Measurements from ENCODE around the gene NR1I2. TPM values are rescaled to one million over a fixed set of nuclear protein-coding genes. Genes with fewer than 3 reads are reported as not detected.

NR1I2 gene
- polyA plus RNA-seq, 1 donor from 2014 or later = 0.53 TPM

DNA sequence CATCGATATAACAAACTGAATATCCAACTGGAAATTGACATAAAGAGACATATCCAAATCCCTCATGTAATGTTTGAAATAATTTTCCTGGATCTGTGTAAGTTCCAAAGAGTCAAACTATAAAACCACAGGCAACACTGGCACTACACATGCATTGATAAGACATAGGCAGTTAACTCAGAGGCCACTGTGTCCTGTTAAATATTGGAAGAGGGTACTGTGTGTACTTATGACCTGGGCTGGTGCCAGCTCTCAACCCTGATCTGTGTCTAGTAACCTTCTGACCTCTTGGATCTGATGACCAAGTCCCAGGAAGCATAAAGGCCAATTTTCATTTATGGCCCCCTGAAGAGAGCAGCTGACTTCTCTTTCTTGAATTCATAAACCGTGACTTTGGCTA, 4.5 kb downstream of the NR1I2 start:
- Histone ChIP-seq H3F3A (ENCODE audit: insufficient read depth, low read length, poor library complexity, severe bottlenecking) (no peaks in the 10 kb centered on the region), H3K4me3 (ENCODE audit: low read length) (no peak overlapping the region), H4K20me1 (ENCODE audit: insufficient read depth) (no peaks in the 10 kb centered on the region), H3K36me3 (ENCODE audit: insufficient read depth, low read length) (no peaks in the 10 kb centered on the region), H2AFZ (ENCODE audit: low read depth, low read length) (no peak overlapping the region), H3K27me3 (ENCODE audit: insufficient read depth, low read depth, low read length) (no peaks in the 10 kb centered on the region), H3K79me2 (replicated peaks; ENCODE audit: insufficient read depth, low read length) (no peaks in the 10 kb centered on the region), H3K9ac (ENCODE audit: low read length) (no peak overlapping the region), H3K9me3 (ENCODE audit: low read length) (no peaks in the 10 kb centered on the region), H3K9me2 (ENCODE audit: insufficient read depth, low read length) (no peaks in the 10 kb centered on the region), H3K4me2 (ENCODE audit: low read length) (no peak overlapping the region), H3K27ac (ENCODE audit: low read length) (no peak overlapping the region)
- TF ChIP-seq TAF1 (IDR thresholded peaks at IDR 0.05; ENCODE audit: low read depth) (no peak), SMC3 (conservative IDR thresholded peaks at IDR 0.05; ENCODE audit: poor library complexity) (no peak)
- TF ChIP-seq, protein P1, sequence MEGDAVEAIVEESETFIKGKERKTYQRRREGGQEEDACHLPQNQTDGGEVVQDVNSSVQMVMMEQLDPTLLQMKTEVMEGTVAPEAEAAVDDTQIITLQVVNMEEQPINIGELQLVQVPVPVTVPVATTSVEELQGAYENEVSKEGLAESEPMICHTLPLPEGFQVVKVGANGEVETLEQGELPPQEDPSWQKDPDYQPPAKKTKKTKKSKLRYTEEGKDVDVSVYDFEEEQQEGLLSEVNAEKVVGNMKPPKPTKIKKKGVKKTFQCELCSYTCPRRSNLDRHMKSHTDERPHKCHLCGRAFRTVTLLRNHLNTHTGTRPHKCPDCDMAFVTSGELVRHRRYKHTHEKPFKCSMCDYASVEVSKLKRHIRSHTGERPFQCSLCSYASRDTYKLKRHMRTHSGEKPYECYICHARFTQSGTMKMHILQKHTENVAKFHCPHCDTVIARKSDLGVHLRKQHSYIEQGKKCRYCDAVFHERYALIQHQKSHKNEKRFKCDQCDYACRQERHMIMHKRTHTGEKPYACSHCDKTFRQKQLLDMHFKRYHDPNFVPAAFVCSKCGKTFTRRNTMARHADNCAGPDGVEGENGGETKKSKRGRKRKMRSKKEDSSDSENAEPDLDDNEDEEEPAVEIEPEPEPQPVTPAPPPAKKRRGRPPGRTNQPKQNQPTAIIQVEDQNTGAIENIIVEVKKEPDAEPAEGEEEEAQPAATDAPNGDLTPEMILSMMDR (IDR thresholded peaks at IDR 0.05; ENCODE audit: poor library complexity, severe bottlenecking) = no peak

DNA sequence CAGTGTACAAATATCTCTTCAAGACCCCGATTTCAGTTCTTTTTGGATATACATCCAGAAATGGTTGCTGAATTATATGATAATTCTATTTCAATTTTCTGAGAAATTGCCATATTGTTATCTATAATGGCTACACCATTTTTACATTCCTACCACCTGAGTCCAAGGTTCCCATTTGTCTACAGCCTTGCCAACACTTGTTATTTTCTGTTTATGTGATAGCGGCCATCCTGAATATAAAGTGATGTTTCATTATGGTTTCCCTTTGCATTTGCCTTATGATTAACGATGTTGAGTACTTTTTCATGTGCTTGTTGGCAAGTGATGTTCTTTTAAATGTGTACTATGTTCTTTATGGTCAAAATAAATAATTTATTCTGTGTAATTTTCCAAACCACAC, 8.5 kb downstream of the NR1I2 start:
- no peak overlapping the region for H2AFZ ChIP-seq (ENCODE audit: low read depth, low read length)
- no peaks in the 10 kb centered on the region for H3F3A ChIP-seq (ENCODE audit: insufficient read depth, low read length, poor library complexity, severe bottlenecking)
- no peaks in the 10 kb centered on the region for H4K20me1 ChIP-seq (ENCODE audit: insufficient read depth)
- TF ChIP-seq MXI1 (conservative IDR thresholded peaks at IDR 0.05; ENCODE audit: poor library complexity, severe bottlenecking) = no peak
- TF ChIP-seq, protein P2, sequence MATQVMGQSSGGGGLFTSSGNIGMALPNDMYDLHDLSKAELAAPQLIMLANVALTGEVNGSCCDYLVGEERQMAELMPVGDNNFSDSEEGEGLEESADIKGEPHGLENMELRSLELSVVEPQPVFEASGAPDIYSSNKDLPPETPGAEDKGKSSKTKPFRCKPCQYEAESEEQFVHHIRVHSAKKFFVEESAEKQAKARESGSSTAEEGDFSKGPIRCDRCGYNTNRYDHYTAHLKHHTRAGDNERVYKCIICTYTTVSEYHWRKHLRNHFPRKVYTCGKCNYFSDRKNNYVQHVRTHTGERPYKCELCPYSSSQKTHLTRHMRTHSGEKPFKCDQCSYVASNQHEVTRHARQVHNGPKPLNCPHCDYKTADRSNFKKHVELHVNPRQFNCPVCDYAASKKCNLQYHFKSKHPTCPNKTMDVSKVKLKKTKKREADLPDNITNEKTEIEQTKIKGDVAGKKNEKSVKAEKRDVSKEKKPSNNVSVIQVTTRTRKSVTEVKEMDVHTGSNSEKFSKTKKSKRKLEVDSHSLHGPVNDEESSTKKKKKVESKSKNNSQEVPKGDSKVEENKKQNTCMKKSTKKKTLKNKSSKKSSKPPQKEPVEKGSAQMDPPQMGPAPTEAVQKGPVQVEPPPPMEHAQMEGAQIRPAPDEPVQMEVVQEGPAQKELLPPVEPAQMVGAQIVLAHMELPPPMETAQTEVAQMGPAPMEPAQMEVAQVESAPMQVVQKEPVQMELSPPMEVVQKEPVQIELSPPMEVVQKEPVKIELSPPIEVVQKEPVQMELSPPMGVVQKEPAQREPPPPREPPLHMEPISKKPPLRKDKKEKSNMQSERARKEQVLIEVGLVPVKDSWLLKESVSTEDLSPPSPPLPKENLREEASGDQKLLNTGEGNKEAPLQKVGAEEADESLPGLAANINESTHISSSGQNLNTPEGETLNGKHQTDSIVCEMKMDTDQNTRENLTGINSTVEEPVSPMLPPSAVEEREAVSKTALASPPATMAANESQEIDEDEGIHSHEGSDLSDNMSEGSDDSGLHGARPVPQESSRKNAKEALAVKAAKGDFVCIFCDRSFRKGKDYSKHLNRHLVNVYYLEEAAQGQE (IDR thresholded peaks at IDR 0.05; ENCODE audit: borderline replicate concordance) = no peak
- no peak for TF ChIP-seq RAD21 (conservative IDR thresholded peaks at IDR 0.05)
- no peak for TF ChIP-seq EZH2 (IDR thresholded peaks at IDR 0.05; ENCODE audit: borderline replicate concordance, insufficient read depth, low read length, poor library complexity, severe bottlenecking)
- TF ChIP-seq SMC3 (conservative IDR thresholded peaks at IDR 0.05; ENCODE audit: poor library complexity) = no peak
- TF ChIP-seq TAF1 (IDR thresholded peaks at IDR 0.05; ENCODE audit: low read depth) = no peak
- TF ChIP-seq, protein P1 (IDR thresholded peaks at IDR 0.05; ENCODE audit: poor library complexity, severe bottlenecking) = no peak
- no peak for TF ChIP-seq POLR2AphosphoS5 (IDR thresholded peaks at IDR 0.05)
- TF ChIP-seq EP300 (conservative IDR thresholded peaks at IDR 0.05; ENCODE audit: poor library complexity, severe bottlenecking) = no peak
- H3K36me3 ChIP-seq (ENCODE audit: insufficient read depth, low read length) = no peaks in the 10 kb centered on the region
- no peaks in the 10 kb centered on the region for H3K79me2 ChIP-seq (replicated peaks; ENCODE audit: insufficient read depth, low read length)
- no peak overlapping the region for H3K9ac ChIP-seq (ENCODE audit: low read length)
- no peaks in the 10 kb centered on the region for H3K9me2 ChIP-seq (ENCODE audit: insufficient read depth, low read length)
- no peak overlapping the region for H3K4me3 ChIP-seq (ENCODE audit: low read length)
- H3K9me3 ChIP-seq (ENCODE audit: low read length) = no peaks in the 10 kb centered on the region
- H3K27ac ChIP-seq (ENCODE audit: low read length) = no peak overlapping the region
- H3K27me3 ChIP-seq (ENCODE audit: insufficient read depth, low read depth, low read length) = no peaks in the 10 kb centered on the region
- no peak overlapping the region for H3K4me2 ChIP-seq (ENCODE audit: low read length)
